Upper lobe of left lung (tissue), 4 donors: ENCODE measurements around the gene PTPRZ1.

Experiments used
- POLR2A ChIP-seq, 4 donors: fragments of 450-650 bp; IDR thresholded peaks; one replicate each; pipeline ENCODE4 v1.5.1; 2016 to 2017; ENCODE audit warnings: antibody characterized with exemption in 4 of 4, mild to moderate bottlenecking in 2 of 4
- TF ChIP-seq, protein P1 (sequence below), 6 experiments: fragments of 450-650 bp in 4 of 6; fragments of 200-600 bp in 2 of 6; sonication (generic) in 2 of 6; IDR thresholded peaks; one replicate each; pipeline ENCODE4 v1.5.1; 2016 to 2019; ENCODE audit warnings: antibody characterized with exemption in 6 of 6

DNA sequence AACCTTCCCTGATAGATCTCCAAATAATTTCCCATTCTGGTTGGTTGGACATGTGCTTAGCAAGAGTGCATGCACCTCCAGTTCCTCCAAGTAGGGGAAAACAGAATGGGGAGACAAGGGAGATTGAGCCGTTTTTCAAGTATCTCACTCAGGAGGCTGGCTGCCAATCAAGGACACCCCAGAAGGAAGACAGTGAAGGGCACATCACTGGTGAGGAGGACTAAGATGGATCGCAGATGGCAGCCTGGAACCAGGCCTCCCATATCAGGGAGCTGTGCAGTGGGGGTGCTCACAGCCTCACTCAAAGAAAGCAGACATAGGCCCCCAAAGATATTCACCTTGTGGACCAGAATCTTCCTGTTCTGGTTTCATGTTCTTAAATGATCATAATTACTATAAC is 31.2 kb downstream of the PTPRZ1 start:
- TF ChIP-seq, protein P1, sequence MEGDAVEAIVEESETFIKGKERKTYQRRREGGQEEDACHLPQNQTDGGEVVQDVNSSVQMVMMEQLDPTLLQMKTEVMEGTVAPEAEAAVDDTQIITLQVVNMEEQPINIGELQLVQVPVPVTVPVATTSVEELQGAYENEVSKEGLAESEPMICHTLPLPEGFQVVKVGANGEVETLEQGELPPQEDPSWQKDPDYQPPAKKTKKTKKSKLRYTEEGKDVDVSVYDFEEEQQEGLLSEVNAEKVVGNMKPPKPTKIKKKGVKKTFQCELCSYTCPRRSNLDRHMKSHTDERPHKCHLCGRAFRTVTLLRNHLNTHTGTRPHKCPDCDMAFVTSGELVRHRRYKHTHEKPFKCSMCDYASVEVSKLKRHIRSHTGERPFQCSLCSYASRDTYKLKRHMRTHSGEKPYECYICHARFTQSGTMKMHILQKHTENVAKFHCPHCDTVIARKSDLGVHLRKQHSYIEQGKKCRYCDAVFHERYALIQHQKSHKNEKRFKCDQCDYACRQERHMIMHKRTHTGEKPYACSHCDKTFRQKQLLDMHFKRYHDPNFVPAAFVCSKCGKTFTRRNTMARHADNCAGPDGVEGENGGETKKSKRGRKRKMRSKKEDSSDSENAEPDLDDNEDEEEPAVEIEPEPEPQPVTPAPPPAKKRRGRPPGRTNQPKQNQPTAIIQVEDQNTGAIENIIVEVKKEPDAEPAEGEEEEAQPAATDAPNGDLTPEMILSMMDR (IDR thresholded peaks at IDR 0.05), result no peak
- no peak for TF ChIP-seq POLR2A (IDR thresholded peaks at IDR 0.05)
